Measurements from ENCODE around the gene GSG1L2. TPM values are rescaled to one million over a fixed set of nuclear protein-coding genes. Genes with fewer than 3 reads are reported as not detected.

GSG1L2 gene
- not detected for total RNA-seq

GRCh38 chr17:9821921-9822320 lies at the start of gene GSG1L2:
TSS of gene GSG1L2 (minus strand) at chr17:9822079. CDS start at chr17:9822071, 8 bp downstream.

DNA sequence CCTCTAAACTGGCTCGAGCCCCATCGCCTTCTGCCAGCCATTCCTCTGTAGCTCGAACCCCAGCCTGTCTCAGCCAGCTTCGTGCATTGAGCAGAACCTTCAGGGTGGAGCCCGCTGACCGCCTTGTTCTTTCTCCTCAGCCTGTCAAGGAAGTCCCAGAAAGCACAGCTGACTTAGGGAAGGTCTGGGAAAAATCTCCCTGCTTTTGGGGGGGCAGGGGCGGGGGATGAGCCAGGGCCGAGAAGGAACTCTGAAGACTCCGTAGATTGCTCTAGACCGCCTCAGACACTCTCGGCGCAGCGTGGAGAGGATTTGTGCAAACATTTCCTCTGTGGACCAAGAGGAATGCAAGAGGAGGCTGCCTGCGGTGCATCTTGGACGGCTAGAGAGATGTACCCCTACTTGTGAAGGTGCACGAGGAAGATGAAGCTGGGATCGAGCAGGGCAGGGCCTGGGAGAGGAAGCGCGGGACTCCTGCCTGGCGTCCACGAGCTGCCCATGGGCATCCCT lies 3.8 kb upstream of the GSG1L2 start, which contains the start of gene GLP2R:
Gene GLP2R, plus strand, starts transcription at position 284 of the 510 bp plus-strand sequence. Its CDS starts 140 bp downstream, at position 424.

DNA sequence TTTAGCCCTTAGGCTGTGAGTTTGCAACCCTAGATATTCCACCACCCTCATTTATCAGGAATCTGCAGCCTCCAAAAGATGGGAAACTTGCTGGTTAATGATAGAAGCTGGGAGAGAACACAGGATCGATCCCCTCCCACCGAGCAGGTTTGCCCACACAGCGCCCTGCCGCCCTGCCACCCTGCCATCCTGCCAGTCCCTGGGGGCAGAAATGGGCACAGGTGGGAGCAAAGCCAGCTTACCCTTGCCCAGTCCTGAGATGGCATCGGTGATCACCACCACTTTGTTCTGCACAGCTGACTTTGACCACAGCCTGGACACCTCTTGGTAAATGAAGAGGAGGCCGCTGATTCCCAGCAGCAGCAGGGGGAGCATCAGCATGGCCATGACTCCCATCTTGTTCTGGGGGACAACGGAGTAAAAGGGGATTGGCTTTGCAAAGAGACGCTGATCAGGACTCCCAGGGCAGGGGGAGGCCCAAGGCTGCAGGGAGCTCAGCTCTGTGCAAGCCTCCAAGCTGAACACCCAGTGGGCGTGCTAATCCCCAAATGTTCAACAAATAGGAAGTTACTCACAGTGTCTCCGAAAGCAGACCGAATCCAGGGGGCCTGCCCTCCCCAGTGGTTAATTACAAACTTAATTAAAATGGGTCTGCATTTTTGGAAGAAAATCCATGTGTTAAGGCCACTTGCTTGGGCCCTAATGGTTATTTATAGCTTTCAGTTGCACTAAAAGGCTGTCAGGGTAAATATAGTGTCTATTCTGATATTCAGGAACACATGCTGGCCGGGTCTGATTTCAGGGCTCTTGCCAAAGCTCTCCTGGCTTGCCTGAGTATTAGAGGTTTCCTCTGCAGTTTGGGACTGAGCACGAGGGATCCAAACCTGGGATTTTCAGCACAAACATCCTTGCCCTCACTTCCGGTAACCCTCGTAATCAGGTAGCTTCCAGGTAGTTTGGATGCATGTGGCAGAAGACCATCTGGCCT lies 30.7 kb downstream of the GSG1L2 start, which contains the start of gene DHRS7C:
Gene DHRS7C, minus strand, starts transcription at position 704 of the 988 bp plus-strand sequence. Its CDS starts 308 bp downstream, at position 396.

Other genes starting within 250 kb of the GSG1L2 start
- gene STX8, start 246.3 kb downstream of the GSG1L2 start, total RNA-seq = 71.1 TPM
- gene CFAP52, start 245.4 kb downstream of the GSG1L2 start, total RNA-seq = 1.1 TPM
- 5.3 TPM for gene USP43, start 176.6 kb downstream of the GSG1L2 start, total RNA-seq
- 25.3 TPM for gene DHRS7C, start 30.5 kb downstream of the GSG1L2 start, total RNA-seq
- gene GLP2R, start 3.8 kb upstream of the GSG1L2 start, total RNA-seq = 0.12 TPM
- gene RCVRN, start 83.2 kb upstream of the GSG1L2 start, total RNA-seq = not detected